ENCODE measurements around the gene PKD1.

PKD1 gene

DNA sequence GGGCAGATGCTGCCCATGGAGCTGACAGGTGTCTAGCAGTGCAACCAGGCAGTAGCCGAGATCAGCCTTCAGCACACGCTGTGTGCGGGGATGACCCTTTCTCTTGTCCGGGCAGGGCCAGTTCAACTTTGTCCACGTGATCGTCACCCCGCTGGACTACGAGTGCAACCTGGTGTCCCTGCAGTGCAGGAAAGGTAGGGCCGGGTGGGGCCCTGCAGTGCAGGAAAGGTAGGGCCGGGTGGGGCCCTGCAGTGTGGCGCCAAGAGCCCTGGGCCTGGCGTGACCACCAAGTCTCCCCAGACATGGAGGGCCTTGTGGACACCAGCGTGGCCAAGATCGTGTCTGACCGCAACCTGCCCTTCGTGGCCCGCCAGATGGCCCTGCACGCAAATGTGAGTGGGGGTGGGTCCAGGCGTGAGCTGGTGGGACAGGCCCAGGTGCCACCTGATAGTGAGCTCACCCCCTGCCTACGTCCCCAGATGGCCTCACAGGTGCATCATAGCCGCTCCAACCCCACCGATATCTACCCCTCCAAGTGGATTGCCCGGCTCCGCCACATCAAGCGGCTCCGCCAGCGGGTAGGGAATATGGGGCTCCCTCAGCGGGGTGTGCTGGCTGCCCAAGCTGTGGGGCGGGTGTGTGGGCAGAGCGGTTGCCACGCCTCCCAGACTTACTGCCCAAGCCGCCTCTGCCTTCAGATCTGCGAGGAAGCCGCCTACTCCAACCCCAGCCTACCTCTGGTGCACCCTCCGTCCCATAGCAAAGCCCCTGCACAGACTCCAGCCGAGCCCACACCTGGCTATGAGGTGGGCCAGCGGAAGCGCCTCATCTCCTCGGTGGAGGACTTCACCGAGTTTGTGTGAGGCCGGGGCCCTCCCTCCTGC lies 47.7 kb downstream of the PKD1 start:
- DNase-seq (ENCODE audit: low read depth) = no peak

DNA sequence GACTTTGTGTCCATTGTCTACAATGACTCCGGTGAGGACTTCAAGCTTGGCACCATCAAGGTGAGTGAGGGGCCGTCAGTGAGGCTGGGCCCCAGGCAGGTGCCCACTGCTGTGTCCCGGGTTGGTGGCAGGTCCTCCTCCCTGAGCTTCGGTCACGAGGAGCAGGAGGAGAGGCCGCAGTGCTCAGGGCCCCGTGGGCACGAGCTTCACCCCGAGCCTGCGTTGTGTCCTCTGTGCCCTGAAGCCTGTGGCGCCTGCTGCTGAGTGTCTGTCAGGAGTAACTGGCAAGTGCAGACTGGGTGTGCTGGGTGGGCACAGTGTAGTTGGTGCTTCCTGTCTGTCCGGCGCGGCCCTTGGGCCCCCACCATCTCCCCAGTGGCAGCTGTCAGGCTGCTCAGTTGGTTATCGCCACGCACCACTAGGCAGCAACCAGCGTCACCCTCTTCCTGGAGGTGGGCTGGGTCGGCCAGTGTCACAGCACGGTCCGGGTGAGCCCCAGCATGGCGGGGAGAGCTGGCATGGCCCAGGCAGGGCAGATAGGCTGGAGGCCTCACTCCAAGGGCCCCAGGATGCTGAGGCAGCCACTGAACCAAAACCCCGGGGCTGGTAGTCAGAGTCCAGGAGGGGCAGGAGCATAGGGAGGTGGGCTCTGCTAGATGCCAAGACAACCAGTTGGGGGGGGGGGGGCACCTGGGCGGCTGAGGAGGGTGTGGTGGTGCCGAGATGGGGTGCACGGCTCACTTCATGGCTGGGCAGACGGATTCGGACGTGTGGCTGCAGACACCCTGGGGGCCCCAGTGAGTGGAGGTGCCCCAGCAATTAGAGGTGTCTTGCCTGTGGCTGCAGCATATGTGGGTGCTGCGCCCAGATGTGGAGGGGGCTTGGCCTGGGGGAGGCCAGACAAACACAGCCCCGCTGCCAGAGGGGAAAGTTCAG lies 48.6 kb downstream of the PKD1 start:
- DNase-seq (ENCODE audit: low read depth) = no peak

DNA sequence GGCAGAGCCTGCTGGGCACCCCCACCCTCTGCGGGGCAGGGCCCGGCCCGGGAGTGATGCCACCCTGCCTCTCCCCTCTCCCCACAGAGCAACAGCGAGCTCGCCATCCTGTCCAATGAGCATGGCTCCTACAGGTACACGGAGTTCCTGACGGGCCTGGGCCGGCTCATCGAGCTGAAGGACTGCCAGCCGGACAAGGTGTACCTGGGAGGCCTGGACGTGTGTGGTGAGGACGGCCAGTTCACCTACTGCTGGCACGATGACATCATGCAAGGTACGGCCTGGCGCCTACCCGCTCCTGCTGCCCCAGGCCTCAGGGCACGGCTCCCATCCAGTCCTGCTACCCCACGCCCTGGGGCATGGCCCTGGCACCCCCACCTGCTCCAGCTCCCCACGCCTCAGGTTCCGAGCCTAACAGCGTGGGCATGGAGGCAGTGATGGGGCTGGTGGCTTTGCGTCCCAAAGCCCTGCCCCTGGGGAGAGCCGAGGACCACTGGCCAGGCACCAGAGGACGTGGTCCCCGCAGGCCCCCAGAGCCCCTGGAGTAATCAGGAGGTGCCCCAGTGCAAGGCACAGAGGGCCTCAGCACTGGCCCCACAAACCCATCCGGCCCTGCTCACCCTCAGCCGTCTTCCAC lies 49.5 kb downstream of the PKD1 start:
- no peak for DNase-seq (ENCODE audit: low read depth)

DNA sequence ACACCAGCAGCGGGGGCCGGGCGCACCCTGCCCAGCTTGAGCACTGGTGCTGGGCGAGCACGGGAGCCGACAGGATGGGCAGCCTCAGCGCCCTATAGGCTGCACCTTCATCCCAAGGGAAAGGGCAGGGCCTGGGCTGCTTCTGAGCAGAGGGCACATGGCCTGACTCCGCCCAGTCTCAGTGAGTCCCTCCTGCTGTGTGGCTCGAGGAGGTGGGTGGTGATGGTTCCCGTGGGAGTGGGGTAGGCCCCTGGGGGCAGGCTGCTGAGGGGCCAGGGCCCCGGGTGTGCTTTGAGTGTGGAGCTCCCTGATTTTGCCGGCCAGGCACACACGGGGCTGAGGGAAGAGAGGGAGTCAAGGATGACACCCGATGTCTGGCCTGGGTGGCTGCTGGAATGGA lies 50.0 kb downstream of the PKD1 start:
- no peak for DNase-seq (ENCODE audit: low read depth)

DNA sequence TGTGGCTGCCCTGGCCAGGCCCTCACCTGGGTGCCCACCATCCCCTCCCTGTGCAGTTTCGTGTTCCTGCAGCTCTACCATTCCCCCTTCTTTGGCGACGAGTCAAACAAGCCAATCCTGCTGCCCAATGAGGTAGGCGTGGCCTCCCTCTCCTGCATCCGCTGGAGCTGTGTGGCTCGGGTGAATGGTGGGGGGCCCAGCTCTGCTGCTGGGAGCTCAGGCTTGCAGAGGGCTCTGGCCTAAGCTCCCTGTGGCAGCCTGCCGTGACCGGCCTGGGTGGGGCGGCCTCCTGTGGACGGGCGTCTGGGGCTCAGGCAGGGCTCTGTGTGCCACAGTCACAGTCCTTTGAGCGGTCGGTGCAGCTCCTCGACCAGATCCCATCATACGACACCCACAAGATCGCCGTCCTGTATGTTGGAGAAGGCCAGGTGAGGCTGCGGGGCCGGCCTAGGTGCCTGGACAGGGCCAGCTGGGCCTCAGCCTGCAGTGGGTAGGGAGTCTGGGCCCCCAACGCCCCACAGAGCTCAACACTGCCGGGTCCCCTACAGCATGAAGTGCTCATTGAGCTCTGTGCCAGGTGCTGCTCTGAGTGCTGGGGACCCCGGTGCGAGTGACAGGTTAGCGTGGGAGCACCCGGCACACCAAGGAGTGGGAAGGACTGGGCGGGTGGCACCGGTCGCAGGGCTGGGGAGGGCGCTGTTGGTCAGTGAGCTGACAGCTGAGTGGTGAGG lies 50.6 kb downstream of the PKD1 start:
- no peak for DNase-seq (ENCODE audit: low read depth)

DNA sequence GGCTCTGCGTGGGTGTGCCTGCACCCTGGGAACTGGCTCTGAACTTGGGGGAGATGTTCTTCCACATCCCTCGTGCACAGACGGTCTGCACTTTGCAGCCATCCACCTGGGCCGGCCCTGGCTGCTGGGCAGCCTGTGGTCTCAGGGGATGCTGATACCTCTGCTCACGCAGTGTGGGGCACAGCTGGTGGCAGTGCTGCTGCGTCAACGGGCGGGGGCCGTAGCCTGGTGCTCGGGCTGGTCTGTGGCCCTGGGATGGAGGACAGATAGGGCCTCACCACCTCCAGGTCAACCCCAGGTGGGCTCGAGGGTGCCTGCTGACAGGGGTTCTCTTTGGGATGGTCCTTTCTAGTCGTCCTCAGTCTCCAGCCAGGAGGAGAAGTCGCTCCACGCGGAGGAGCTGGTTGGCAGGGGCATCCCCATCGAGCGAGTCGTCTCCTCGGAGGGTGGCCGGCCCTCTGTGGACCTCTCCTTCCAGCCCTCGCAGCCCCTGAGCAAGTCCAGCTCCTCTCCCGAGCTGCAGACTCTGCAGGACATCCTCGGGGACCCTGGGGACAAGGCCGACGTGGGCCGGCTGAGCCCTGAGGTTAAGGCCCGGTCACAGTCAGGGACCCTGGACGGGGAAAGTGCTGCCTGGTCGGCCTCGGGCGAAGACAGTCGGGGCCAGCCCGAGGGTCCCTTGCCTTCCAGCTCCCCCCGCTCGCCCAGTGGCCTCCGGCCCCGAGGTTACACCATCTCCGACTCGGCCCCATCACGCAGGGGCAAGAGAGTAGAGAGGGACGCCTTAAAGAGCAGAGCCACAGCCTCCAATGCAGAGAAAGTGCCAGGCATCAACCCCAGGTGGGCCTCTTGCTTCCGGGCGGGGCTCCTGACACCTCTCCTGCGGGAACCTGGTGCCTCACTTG lies 51.6 kb downstream of the PKD1 start:
- no peak for DNase-seq (ENCODE audit: low read depth)

DNA sequence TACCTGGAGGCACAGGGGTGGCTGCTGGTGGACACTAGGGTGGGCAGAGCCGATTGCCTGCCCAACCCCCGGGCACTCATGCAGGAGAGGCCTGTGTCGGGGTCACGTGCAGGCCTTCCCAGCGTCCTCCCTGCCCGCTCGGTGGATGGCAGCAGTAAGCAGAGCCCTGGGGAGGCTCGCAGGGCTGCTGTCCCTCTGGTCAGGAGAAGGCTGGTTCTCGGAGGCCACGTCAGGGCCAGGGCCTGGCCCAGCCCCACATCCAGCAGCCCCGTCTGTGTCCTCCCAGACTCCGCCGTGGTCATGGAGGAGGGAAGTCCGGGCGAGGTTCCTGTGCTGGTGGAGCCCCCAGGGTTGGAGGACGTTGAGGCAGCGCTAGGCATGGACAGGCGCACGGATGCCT lies 52.3 kb downstream of the PKD1 start:
- DNase-seq (ENCODE audit: low read depth) = no peak

DNA sequence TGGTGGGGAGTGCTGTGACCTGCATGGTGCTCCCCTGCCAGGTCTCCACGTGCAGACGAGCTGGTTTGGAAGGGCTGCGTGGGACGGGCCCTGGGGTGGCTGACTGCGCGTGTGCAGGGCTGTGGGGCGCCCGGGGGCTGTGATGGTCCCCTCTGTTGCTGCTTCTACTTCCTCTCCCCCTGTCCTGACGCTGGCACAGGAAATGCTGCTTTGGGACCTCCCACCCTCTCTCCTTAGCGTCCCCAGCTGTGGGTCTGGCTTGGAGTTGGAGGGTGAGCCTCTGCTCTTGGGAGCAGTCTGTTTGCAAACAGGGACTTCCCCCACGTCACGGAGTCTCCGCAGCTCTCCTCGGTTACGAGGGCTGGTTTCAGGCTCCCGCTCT lies 52.7 kb downstream of the PKD1 start:
- no peak for DNase-seq (ENCODE audit: low read depth)

DNA sequence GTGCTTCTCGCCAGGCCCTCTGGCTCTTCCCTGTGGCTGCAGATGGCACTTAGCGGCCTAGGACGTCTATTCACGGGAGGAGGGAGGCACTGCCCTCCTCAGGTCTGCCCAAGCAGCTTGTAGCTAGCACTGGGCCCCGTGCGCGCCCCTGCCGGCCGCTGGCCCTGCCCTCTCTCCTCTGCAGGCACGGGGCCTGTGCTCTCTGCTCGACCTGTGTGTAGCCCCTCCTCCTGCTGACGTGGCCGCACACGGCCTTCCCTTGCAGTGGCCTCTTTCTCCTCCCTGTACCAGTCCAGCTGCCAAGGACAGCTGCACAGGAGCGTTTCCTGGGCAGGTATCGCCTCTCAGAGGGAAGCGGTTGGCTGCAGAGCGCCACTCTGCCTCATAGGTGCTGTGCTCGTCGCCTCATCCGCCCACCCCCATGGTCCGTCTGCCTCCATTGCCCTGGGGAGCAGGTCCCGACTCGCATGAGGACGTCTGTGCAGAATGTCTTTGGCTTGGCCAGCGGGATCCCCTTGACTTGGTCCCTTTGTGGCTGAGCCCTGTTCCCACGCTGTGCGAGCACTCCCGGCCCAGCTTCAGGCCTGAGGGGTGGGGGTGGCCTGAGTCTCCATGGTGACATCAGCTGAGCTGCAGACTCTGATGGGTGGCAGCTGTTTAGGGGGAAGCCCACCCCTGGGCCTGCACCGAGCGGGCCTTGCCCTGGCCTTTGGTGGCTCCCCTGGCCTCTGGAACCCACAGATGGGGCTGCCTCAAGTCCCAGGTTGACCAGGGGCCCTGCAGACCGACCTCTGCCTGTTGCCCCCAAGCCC lies 53.3 kb downstream of the PKD1 start:
- no peak for DNase-seq (ENCODE audit: low read depth)

DNA sequence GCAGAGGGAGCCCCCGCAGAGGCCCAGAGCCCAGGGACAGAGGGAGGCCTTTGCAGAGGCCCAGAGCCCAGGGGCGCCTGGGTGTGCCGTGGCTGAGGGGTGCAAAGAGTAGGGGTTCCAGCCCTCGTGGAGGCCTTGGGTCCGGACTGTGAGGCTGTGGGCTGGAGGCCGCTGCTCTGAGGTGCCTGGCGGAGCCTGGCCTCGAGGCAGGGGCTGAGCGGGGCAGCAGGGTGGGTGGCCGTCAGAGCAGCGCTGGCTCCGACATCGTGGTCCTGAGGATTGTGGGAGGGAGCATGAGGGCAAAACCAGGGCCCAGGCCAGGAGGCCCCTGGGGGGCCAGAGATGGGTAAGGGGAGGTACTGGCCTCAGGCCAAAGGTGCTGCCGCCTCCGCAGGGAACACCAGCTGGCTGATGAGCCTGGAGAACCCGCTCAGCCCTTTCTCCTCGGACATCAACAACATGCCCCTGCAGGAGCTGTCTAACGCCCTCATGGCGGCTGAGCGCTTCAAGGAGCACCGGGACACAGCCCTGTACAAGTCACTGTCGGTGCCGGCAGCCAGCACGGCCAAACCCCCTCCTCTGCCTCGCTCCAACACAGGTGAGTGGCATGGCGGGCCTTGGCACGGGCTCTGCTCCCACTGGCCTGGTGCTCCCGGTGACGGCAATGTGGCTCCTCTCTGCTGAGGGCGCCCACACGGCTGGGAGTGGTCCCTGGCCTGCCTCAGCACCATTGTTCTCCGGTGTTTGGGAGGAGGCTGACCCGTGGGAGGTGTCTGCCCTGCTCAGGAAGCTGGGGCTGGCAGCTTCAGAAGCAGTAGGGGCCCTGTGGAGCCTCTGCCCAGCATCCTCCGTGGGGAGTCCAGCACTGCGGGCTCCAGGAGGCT lies 54.3 kb downstream of the PKD1 start:
- no peak for DNase-seq (ENCODE audit: low read depth)

DNA sequence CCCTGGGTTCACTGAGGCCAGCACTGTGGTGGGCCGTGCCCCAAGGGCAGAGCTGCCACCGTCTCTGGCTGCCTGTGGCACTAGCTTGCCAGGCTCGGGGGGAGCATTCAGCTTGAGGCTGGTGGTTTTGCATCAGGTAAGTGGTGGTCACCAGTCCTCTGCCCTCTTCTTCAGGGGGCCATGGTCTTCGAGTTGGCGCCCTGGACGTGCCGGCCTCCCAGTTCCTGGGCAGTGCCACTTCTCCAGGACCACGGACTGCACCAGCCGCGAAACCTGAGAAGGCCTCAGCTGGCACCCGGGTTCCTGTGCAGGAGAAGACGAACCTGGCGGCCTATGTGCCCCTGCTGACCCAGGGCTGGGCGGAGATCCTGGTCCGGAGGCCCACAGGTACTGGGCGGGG lies 55.7 kb downstream of the PKD1 start:
- no peak for DNase-seq (ENCODE audit: low read depth)

DNA sequence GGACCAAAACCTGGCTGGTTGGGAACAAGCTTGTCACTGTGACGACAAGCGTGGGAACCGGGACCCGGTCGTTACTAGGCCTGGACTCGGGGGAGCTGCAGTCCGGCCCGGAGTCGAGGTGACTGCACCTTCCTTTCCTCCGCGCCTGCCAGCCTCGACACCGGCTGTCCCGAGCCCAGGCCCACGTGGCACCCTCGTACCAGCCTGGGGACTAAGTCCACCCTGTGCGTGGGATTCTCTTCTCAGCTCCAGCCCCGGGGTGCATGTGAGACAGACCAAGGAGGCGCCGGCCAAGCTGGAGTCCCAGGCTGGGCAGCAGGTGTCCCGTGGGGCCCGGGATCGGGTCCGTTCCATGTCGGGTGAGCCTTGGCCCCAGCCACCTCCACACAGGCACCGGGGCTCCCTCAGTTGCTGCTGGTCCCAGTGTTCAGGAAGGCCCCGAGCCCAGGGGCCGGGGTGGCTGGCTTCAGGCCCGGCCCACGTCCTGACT lies 56.3 kb downstream of the PKD1 start:
- no peak for DNase-seq (ENCODE audit: low read depth)

DNA sequence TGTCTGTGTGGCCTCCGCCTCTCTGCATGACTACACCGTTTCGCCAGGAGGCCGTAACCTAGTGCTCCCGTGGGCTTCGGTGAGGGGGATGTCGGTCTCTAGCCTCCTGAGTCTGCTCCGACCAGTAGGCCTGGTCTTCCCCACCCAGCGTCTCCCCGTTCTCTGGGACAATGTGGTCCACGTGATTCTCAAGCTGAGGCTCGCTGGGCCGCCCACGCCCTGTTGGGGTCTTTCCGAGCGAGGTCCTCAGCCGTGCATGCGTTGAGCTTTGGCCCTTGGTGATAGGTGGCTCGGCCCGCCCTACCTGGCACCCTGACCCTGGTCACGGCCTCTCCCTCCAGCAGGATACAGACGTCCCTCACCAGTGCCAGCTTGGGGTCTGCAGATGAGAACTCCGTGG lies 57.0 kb downstream of the PKD1 start:
- DNase-seq (ENCODE audit: low read depth) = no peak

DNA sequence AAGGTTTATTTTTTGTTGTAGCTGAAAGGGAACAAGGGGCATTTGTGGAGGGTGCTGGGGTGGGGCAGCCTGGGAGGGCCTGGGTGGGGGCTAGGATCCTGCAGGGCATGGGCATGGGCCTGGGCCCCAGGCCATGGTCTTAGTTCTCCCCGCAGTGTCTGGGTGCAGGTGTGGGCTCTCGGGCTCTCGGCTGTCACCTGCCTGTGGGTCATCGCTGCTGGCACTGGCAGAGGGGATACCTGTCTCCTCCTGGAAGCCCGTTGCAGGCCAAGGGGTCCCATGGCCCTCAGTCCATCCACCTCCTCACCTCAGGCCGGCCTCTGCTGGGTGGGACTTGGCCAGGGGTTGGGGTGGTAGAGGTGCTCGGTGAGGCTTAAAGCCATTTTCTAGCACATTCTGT lies 57.6 kb downstream of the PKD1 start:
- DNase-seq (ENCODE audit: low read depth) = no peak

DNA sequence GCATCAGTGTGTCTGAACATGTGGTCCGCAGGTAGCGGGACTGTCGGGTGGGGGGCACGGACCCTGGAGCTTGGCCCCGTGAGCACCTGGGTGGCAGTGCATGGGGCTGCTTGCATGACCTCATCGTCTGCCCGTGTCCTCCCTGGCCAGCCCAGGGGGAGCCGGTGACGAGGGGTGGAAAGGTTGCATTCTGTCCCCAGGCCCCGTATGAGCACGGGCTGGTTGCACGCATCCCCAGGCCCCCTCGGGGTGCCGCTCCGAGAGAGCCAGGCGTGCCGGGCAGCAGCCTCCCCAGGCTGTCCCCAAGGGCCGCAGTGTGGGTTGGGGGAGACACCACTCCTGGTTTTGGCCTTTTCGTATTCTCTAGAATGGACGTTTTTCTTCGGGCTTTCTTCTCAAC lies 58.0 kb downstream of the PKD1 start:
- DNase-seq (ENCODE audit: low read depth) = no peak

DNA sequence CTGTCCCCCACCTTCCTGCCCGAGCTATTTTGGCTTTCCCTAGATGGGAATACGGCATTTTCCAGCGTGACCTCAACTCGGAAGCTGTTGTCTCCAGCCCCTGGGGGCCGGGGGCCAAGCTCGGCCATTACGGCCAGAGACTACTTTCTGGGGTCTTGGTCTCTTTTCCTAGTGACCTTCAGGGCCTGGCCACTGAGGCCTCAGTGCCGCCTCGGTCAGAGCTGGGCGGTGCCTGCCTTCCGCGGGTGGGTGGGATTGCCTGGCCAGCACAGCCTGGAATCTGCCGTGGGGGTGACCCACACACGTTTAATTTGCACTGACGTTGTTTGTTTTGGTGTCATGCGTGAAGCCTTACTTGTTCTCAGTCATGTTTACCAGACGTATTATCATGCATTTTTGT lies 58.7 kb downstream of the PKD1 start:
- DNase-seq (ENCODE audit: low read depth) = no peak

DNA sequence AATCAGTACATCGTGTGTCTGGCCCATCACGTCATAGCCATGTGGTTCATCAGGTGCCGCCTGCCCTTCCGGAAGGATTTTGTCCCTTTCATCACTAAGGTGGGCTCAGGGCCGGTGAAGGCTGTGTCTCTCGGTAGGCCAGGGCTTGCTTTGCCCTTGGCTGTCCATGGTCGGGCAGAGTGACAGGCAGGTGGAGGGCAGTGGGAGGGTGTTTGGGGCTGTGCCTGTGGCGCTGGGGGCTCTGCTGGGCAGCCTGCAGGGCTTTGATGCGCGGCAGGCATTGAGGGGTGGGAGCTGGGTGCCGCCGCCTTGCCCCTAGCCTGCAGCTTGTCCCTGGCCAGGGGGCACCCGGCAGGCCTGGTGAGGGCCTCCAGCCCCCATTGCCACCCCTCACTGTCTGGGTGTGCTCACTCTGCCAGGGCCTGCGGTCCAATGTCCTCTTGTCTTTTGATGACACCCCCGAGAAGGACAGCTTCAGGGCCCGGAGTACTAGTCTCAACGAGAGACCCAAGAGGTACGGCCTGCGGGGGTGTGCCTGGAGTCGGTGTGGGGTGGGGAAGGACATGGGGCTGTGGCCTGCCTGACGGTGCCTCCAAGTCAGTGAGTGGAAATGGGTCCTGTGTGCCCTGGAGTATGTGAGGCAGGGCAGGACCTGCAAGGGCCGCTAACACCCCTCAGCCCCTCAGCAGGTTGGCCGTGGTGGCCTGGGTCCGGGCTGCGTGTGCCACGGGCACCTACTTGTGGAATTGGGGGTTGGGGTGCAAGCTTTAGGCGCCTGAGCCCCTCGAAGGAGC lies 59.4 kb downstream of the PKD1 start:
- DNase-seq (ENCODE audit: low read depth) = no peak

DNA sequence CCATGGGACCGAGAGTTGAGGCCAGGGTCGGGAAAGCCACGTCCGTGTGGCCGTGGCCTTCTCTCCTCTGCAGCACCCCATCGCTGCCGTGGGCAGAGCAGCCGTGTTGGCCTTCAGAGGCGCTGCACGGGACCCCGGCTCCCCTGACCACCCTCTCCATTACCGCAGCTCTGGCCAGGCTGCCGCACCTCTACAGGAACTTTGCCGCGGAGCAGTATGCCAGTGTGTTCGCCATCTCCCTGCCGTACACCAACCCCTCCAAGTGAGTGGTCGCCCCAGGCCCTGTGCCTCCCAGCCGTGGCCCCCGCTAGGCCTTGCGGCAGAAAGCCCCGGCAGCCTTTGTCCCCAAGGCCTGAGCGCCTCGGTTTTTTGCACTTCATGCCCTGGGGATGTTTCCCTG lies 60.1 kb downstream of the PKD1 start:
- no peak for DNase-seq (ENCODE audit: low read depth)

Measured in activated T-cell treated with anti-CD3 and anti-CD28 coated beads for 48 hours (primary cell).